Testis (tissue), 2 donors: ENCODE results near the gene THOC6.

Experiments used
- POLR2A ChIP-seq: fragments of 450-650 bp; IDR thresholded peaks from one replicate; pipeline ENCODE4 v1.6.1; 2017; ENCODE audit warnings: antibody characterized with exemption, mild to moderate bottlenecking, moderate library complexity
- TF ChIP-seq, protein P1 (sequence below), 3 experiments: fragments of 450-650 bp in 2 of 3; fragments of 200-600 bp in 1 of 3; sonication (generic) in 1 of 3; IDR thresholded peaks; one replicate each; pipeline ENCODE4 v1.5.1; 2016 to 2019; ENCODE audit warnings: antibody characterized with exemption in 3 of 3, mild to moderate bottlenecking in 2 of 3, moderate library complexity in 1 of 3

DNA sequence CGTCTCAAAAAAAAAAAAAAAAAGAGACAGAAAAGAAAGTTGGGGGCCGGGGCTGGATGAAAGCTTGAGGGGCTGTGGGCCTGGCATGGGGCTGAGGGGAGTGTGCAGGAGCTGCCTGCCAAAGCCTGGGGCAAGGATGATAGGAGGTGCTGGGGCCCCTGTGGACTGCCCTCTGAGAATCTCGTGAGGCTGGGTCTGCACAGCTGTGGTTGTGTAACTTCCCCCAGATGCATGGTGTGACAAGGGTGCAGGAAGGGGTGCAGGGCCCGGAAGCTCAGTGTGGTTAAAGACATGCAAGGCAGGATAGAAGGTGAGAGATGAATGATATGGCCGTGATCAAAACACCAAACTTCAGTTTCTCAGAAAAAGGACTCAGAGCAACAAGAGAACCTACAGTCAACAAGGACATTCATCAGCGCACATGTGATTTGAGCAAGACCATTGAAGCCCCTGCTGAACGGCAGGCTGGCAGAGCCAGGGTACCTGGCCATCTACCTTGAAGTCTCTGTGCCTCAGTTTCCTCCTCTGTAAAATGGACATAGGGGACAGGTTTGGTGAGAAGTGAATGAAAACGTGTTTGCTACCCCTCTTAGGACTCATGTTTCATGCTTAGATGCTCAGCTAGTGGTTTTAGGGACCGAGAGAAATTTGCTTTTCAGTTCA is 51.2 kb downstream of the THOC6 start:
- TF ChIP-seq, protein P1, sequence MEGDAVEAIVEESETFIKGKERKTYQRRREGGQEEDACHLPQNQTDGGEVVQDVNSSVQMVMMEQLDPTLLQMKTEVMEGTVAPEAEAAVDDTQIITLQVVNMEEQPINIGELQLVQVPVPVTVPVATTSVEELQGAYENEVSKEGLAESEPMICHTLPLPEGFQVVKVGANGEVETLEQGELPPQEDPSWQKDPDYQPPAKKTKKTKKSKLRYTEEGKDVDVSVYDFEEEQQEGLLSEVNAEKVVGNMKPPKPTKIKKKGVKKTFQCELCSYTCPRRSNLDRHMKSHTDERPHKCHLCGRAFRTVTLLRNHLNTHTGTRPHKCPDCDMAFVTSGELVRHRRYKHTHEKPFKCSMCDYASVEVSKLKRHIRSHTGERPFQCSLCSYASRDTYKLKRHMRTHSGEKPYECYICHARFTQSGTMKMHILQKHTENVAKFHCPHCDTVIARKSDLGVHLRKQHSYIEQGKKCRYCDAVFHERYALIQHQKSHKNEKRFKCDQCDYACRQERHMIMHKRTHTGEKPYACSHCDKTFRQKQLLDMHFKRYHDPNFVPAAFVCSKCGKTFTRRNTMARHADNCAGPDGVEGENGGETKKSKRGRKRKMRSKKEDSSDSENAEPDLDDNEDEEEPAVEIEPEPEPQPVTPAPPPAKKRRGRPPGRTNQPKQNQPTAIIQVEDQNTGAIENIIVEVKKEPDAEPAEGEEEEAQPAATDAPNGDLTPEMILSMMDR (IDR thresholded peaks at IDR 0.05), result no peak
- no peak for TF ChIP-seq POLR2A
